PC-3 (cell line): ENCODE results near the gene ULK3. TPM values are rescaled to one million over a fixed set of nuclear protein-coding genes. Genes with fewer than 3 reads are reported as not detected.

Experiments used
- ATAC-seq: fragments of 200-7000 bp; cut with Tn5 transposase; 2 replicates; pipeline ENCODE4 v1.9.1; 2020; ENCODE audit warnings: mild to moderate bottlenecking, moderate library complexity
- BruUV-seq: library from RNA; stranded (reverse); fragments of 400-500 nt; replicated peaks from 2 replicates; lab custom pipeline; 2021; lab: Mats Ljungman, UMichigan
- CTCF ChIA-PET: fragments of 300-600 bp; sonication (Branson Sonifier 250); formaldehyde crosslinking; loops from one replicate; lab custom pipeline; 2022; ENCODE audit warnings: antibody characterized with exemption; lab: Charles Lee
- POLR2A ChIA-PET: fragments of 300-600 bp; sonication (Branson Sonifier 250); formaldehyde crosslinking; loops from one replicate; lab custom pipeline; 2022; ENCODE audit warnings: antibody characterized with exemption; ENCODE audit not compliant: unreplicated experiment; lab: Charles Lee
- DNase-seq: peaks from one replicate; pipeline ENCODE4 v3.0.0-alpha.2; 2015
- H2AFZ ChIP-seq: fragments of 300-600 bp; sonication (generic); 2 replicates; pipeline ENCODE4 v1.6.0; 2016; ENCODE audit warnings: antibody characterized with exemption, low read length
- H3F3A ChIP-seq: fragments of 300-600 bp; sonication (generic); one replicate; pipeline ENCODE4 v1.6.0; 2017; ENCODE audit warnings: antibody characterized with exemption, low read length, control low read depth, mild to moderate bottlenecking; ENCODE audit not compliant: unreplicated experiment
- H3K27ac ChIP-seq: fragments of 300-600 bp; sonication (generic); 2 replicates; pipeline ENCODE4 v1.5.1; 2016; ENCODE audit warnings: mild to moderate bottlenecking, low read length
- H3K27me3 ChIP-seq: fragments of 300-600 bp; sonication (generic); 2 replicates; pipeline ENCODE4 v1.6.1; 2016; ENCODE audit warnings: low read length, mixed read lengths
- H3K36me3 ChIP-seq: fragments of 300-600 bp; sonication (generic); 2 replicates; pipeline ENCODE4 v1.6.1; 2016; ENCODE audit warnings: low read depth, mixed run types, low read length, mixed read lengths
- H3K4me1 ChIP-seq: fragments of 300-600 bp; sonication (generic); 2 replicates; pipeline ENCODE4 v1.5.1; 2016; ENCODE audit warnings: low read length; ENCODE audit not compliant: insufficient read depth
- H3K4me2 ChIP-seq: fragments of 300-600 bp; sonication (generic); 2 replicates; pipeline ENCODE4 v1.6.0; 2016; ENCODE audit warnings: low read length
- H3K4me3 ChIP-seq: fragments of 300-600 bp; sonication (generic); 2 replicates; pipeline ENCODE4 v1.5.1; 2016; ENCODE audit warnings: mild to moderate bottlenecking, low read length, mixed read lengths
- H3K79me2 ChIP-seq: fragments of 300-600 bp; sonication (generic); 2 replicates; pipeline ENCODE4 v1.6.1; 2017; ENCODE audit warnings: low read length, mixed read lengths
- H3K9ac ChIP-seq: fragments of 300-600 bp; sonication (generic); 2 replicates; pipeline ENCODE4 v1.6.0; 2016; ENCODE audit warnings: mild to moderate bottlenecking, low read length
- H3K9me2 ChIP-seq: fragments of 300-600 bp; sonication (generic); replicated peaks from 2 replicates; pipeline ENCODE4 v1.6.1; 2016; ENCODE audit warnings: mixed run types, low read length, mixed read lengths
- H3K9me3 ChIP-seq: fragments of 300-600 bp; sonication (generic); 2 replicates; pipeline ENCODE4 v1.6.1; 2016; ENCODE audit warnings: low read length, mixed read lengths
- H4K20me1 ChIP-seq: fragments of 300-600 bp; sonication (generic); 2 replicates; pipeline ENCODE4 v1.6.1; 2016; ENCODE audit warnings: low read length, mixed read lengths
- CTCF ChIP-seq: fragments of 300-600 bp; sonication (generic); conservative IDR thresholded peaks from 2 replicates; pipeline ENCODE4 v1.5.1; 2017; ENCODE audit warnings: antibody characterized with exemption, low read depth, mild to moderate bottlenecking, low read length
- EZH2 ChIP-seq: fragments of 300-600 bp; sonication (generic); IDR thresholded peaks from one replicate; pipeline ENCODE4 v1.6.1; 2017; ENCODE audit warnings: antibody characterized with exemption, mild to moderate bottlenecking, low read length; ENCODE audit not compliant: unreplicated experiment
- EZH2phosphoT487 ChIP-seq: fragments of 300-600 bp; sonication (generic); IDR thresholded peaks from 2 replicates; pipeline ENCODE4 v1.6.1; 2018; ENCODE audit warnings: mild to moderate bottlenecking, antibody characterized with exemption, low read length, borderline replicate concordance
- intact Hi-C: fragments of 100-400 bp; cut with micrococcal nuclease; formaldehyde crosslinking; loops from 2 replicates; pipeline ENCODE4 v1.9.0; 2023
- total RNA-seq: library from RNA; depleted of rRNA; stranded (reverse); fragments of >200 nt; gene quantifications from 2 replicates; pipeline ENCODE4 v1.2.3, GENCODE V29; 2014

ULK3 gene
- total RNA-seq, 1 experiment from 2014 or later: 20.3 TPM

GRCh38 chr15:74809956-74810355 lies 33.0 kb downstream of the ULK3 start:
- no peaks in the 10 kb centered on the region for H3K9me3 ChIP-seq
- H2AFZ ChIP-seq: no peak overlapping the region
- no peaks in the 10 kb centered on the region for H4K20me1 ChIP-seq
- H3K4me3 ChIP-seq: no peak overlapping the region
- no peaks in the 10 kb centered on the region for H3K79me2 ChIP-seq
- H3K9me2 ChIP-seq: no peaks in the 10 kb centered on the region
- no peak overlapping the region for H3K9ac ChIP-seq
- H3F3A ChIP-seq: no peaks in the 10 kb centered on the region
- DNase-seq: peak; percentile 39
- no peak overlapping the region for H3K27ac ChIP-seq
- no peaks in the 10 kb centered on the region for H3K27me3 ChIP-seq
- POLR2A ChIA-PET: no interaction called here
- no peaks in the 10 kb centered on the region for H3K36me3 ChIP-seq
- no peak overlapping the region for H3K4me2 ChIP-seq
- CTCF ChIA-PET: no interaction called here
- ATAC-seq: peak; percentile 38; the same call in 1 of the 2 replicates
- TF ChIP-seq EZH2phosphoT487 (no peak), EZH2 (no peak), CTCF (no peak)
- intact Hi-C loops: no loop called here
- no TSS peak for BruUV-seq
- peaks cover 6% of the 10 kb centered on the region for H3K4me1 ChIP-seq

GRCh38 chr15:74809242-74809641 lies 33.7 kb downstream of the ULK3 start:
- H4K20me1 ChIP-seq: no peaks in the 10 kb centered on the region
- BruUV-seq: no TSS peak
- H3K9ac ChIP-seq: no peak overlapping the region
- H3K4me1 ChIP-seq: peaks cover 3% of the 10 kb centered on the region; the same call in 1 of the 2 replicates
- TF ChIP-seq EZH2 (no peak), CTCF (no peak), EZH2phosphoT487 (no peak)
- H2AFZ ChIP-seq: no peak overlapping the region
- intact Hi-C loops: no loop called here
- no peak for DNase-seq
- no peaks in the 10 kb centered on the region for H3K9me3 ChIP-seq
- H3K79me2 ChIP-seq: no peaks in the 10 kb centered on the region
- no peak overlapping the region for H3K27ac ChIP-seq
- H3K27me3 ChIP-seq: no peaks in the 10 kb centered on the region
- ChIA-PET CTCF (no interaction called here), POLR2A (no interaction called here)
- no peaks in the 10 kb centered on the region for H3F3A ChIP-seq
- H3K4me3 ChIP-seq: no peak overlapping the region
- H3K36me3 ChIP-seq: 0 out of 2 replicates have a peak, but pooled peaks cover under 1% of the 10 kb centered on the region
- H3K4me2 ChIP-seq: no peak overlapping the region
- no peak for ATAC-seq
- no peaks in the 10 kb centered on the region for H3K9me2 ChIP-seq

- Histone ChIP-seq H3K9me2 (no peaks in the 10 kb centered on the region), H3K9ac (no peak overlapping the region), H3K4me1 (peaks cover 3% of the 10 kb centered on the region; the same call in 1 of the 2 replicates), H3K4me2 (no peak overlapping the region), H4K20me1 (no peaks in the 10 kb centered on the region), H3K79me2 (no peaks in the 10 kb centered on the region), H3K4me3 (no peak overlapping the region), H3K36me3 (0 out of 2 replicates have a peak, but pooled peaks cover 4% of the 10 kb centered on the region), H2AFZ (no peak overlapping the region), H3K27ac (no peak overlapping the region), H3F3A (no peaks in the 10 kb centered on the region), H3K9me3 (no peaks in the 10 kb centered on the region), H3K27me3 (no peaks in the 10 kb centered on the region)
- no TSS peak for BruUV-seq
- intact Hi-C loops: no loop called here
- TF ChIP-seq EZH2phosphoT487 (no peak), CTCF (peak; percentile 31; the same call in 1 of the 2 replicates)
- ATAC-seq (no peak), DNase-seq (no peak)
- ChIA-PET POLR2A (no interaction called here), CTCF (no interaction called here)
Measured at GRCh38 chr15:74808840-74809229, 34.1 kb downstream of the ULK3 start.
